SK-N-MC (cell line): ENCODE data around the gene THOC3.
"Not testable (repeated sequence)": the region's sequence is repeated elsewhere in the genome, so short reads cannot be mapped to it uniquely, and the experiment has no call there.

Experiments
- DNase-seq: peaks from one replicate; pipeline ENCODE4 v3.0.0-alpha.2; 2011; ENCODE audit warnings: low read depth, low spot score
- H3K27ac ChIP-seq: fragments of 200-600 bp; sonication (generic); 2 replicates; pipeline ENCODE4 v1.5.1; 2016; ENCODE audit warnings: mixed run types
- H3K36me3 ChIP-seq: fragments of 200-600 bp; sonication (generic); 2 replicates; pipeline ENCODE4 v1.6.1; 2017; ENCODE audit warnings: antibody characterized with exemption, low read length, mixed read lengths; ENCODE audit not compliant: insufficient read depth
- H3K4me3 ChIP-seq: fragments of 200-600 bp; sonication (generic); 2 replicates; pipeline ENCODE4 v1.5.1; 2016
- H3K9ac ChIP-seq: fragments of 200-600 bp; sonication (generic); 2 replicates; pipeline ENCODE4 v1.8.0; 2017; ENCODE audit warnings: mixed run types, mixed read lengths; ENCODE audit not compliant: insufficient read length
- H3K9me3 ChIP-seq: fragments of 200-600 bp; sonication (generic); 2 replicates; pipeline ENCODE4 v1.6.1; 2017; ENCODE audit warnings: low read depth, mild to moderate bottlenecking, antibody characterized with exemption, low read length, moderate library complexity, mixed read lengths
- EZH2 ChIP-seq: fragments of 200-600 bp; sonication (generic); IDR thresholded peaks from one replicate; pipeline ENCODE4 v1.6.1; 2017; ENCODE audit warnings: antibody characterized with exemption
- FOXP2 ChIP-seq: optimal IDR thresholded peaks from 2 replicates; pipeline ENCODE3; 2011; ENCODE audit warnings: mild to moderate bottlenecking, moderate library complexity; ENCODE audit not compliant: insufficient read depth; ENCODE audit errors: extremely low read length, control extremely low read depth
- POLR2AphosphoS5 ChIP-seq: IDR thresholded peaks from 2 replicates; pipeline ENCODE4 v1.6.1; 2012; ENCODE audit warnings: mild to moderate bottlenecking, low read depth, low read length, borderline replicate concordance

Gene THOC3

GRCh38 chr5:175922192-175922885, 45.8 kb downstream of the THOC3 start:
- no peak for DNase-seq
- Histone ChIP-seq H3K36me3 (no peaks in the 10 kb centered on the region), H3K9me3 (no peaks in the 10 kb centered on the region), H3K9ac (no peak overlapping the region), H3K4me3 (no peak overlapping the region), H3K27ac (no peak overlapping the region)
- TF ChIP-seq POLR2AphosphoS5 (no peak), EZH2 (no peak)

GRCh38 chr5:175921061-175921730, 46.9 kb downstream of the THOC3 start:
- TF ChIP-seq POLR2AphosphoS5: no peak
- TF ChIP-seq EZH2: no peak
- no peak for TF ChIP-seq FOXP2
- Histone ChIP-seq H3K36me3 (no peaks in the 10 kb centered on the region), H3K9me3 (no peaks in the 10 kb centered on the region), H3K4me3 (no peak overlapping the region), H3K27ac (no peak overlapping the region), H3K9ac (no peak overlapping the region)
- DNase-seq: no peak

- no peak for TF ChIP-seq POLR2AphosphoS5
- TF ChIP-seq FOXP2: no peak
- no peak for TF ChIP-seq EZH2
- H3K9me3 ChIP-seq: no peaks in the 10 kb centered on the region
- H3K4me3 ChIP-seq: no peak overlapping the region
- DNase-seq: no peak
- H3K9ac ChIP-seq: no peak overlapping the region
- H3K27ac ChIP-seq: no peak overlapping the region
- H3K36me3 ChIP-seq: no peaks in the 10 kb centered on the region
Measured at GRCh38 chr5:175920231-175920811, 47.8 kb downstream of the THOC3 start.

GRCh38 chr5:175915066-175916037, 52.8 kb downstream of the THOC3 start:
- not testable (repeated sequence) for H3K27ac ChIP-seq, H3K4me3 ChIP-seq, H3K36me3 ChIP-seq, H3K9ac ChIP-seq, DNase-seq, H3K9me3 ChIP-seq

GRCh38 chr5:175913835-175914672, 54.1 kb downstream of the THOC3 start:
- H3K27ac ChIP-seq, H3K9ac ChIP-seq, DNase-seq, H3K4me3 ChIP-seq, H3K36me3 ChIP-seq, H3K9me3 ChIP-seq: not testable (repeated sequence)

DNA sequence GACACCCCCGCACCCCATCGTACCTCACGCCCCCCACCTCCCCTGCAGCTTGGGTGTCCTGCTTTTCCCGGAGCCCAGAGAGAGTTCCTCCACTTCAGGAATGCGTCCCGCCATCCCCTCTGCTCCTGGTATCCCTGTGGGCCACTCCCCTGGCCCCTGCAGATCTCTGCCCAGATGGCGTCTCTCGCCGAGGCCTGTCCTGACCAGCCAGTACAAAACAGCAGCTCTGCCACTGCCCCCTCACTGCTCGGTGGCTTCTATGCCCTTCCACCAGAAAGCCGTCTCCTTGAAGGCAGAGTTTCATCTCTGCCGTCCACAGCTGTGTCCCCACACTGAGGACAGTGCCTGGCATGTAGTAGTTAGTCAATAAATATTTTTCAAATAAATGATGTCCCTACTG, 58.0 kb downstream of the THOC3 start:
- not testable (repeated sequence) for H3K4me3 ChIP-seq, H3K9ac ChIP-seq

More for the DNA sequence above, 58.0 kb downstream of the THOC3 start:
- H3K27ac ChIP-seq, DNase-seq, H3K9me3 ChIP-seq, H3K36me3 ChIP-seq: not testable (repeated sequence)
